Activated naive CD4-positive, alpha-beta T cell treated with anti-CD3 and anti-CD28 coated beads, Interleukin-2, amount 50 U/mL, for 16 hours (primary cell): ENCODE results near the gene ZNF785.
"Not testable (repeated sequence)": the region's sequence is repeated elsewhere in the genome, so short reads cannot be mapped to it uniquely, and the experiment has no call there.

Source experiments
- DNase-seq: peaks from one replicate; pipeline ENCODE4 v3.0.0-alpha.2; 2020

Gene ZNF785

DNA sequence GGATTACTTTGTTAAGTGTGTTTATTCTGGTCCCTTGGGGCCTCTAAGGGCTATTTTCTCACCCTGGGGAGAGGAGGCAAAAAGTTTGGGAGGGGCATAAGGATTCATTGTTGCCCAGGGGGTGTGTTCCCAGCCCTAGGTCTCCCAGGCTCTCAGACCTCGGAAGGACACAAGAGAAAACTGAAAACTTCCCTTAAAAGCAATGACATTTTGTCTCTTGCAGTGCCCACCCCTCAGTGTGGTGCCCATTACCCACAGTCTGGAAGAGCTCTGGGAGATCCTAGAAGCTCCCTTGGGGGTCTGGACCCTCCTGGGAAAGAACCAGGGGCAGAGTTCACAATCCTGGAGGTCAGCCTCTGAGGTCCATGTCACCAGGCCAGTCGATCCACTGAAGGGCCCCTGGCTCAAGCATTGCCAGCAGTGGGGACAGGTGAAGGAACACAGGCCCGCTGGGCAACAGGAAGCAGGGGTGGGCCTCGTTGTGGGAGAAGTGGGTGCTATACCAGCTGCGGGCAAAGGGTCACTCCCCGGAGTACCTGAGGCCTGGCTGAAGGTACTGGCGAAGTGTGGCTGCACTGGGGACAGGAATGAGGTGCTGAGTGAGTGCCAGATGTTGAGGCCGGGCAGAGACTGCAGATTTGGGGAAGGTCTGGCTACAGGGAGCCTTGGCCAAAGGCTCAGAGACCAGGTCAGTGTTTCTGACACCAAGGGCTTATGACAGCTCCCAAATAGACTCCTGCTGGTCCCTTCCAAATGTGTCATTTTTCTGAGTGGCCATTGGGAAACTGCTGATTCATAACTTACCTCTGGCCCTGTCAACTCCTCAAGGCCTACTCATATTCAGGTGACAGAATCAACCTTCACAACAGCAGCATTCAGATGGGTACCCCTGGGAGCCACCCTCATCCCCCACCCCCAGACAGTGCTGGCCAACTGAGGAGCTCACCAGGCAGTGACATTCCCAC lies 46.2 kb downstream of the ZNF785 start:
- DNase-seq: no peak

GRCh38 chr16:30536391-30537024 lies 49.0 kb downstream of the ZNF785 start:
- DNase-seq: not testable (repeated sequence)

GRCh38 chr16:30535777-30536190 lies 49.7 kb downstream of the ZNF785 start:
- DNase-seq: peak; percentile 72

DNA sequence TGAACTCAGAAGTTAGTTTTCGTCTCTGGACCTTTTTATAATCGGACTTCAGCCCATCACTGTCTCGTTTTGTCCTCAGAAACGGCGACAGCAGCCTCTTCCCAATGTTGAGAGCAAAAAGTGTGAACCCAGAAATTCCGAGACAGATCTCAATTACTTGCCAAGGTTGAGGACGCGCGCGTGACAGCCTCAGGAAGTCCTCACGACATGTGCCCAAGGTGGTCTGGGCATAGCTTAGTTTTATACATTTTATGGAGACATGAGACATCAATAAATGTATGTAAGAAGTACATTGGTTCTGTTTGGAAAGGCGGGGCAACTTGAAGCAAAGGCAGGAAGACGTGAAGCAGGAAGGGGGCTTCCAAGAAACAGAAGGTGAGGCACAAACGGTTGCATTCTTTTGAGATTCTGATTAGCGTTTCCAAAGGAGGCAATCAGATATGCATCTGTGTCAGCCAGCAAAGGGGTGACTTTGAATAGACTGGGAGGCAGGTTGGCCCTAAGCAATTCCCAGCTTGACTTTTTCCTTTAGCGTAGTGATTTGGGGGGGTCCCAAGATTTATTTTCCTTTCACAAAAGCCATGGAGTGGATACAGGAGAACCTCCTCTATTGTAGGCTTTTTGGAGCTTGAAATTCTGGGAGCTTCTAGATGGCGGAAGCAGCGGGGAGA lies 50.3 kb downstream of the ZNF785 start:
- DNase-seq: no peak

- DNase-seq: peak; percentile 93
Observed at GRCh38 chr16:30534368-30535105, 51.0 kb downstream of the ZNF785 start, which contains the start of gene ZNF747. Gene ZNF747, minus strand, starts transcription at chr16:30534858. Its CDS starts 179 bp downstream, at chr16:30534679.

GRCh38 chr16:30533748-30534367 lies 51.6 kb downstream of the ZNF785 start:
- DNase-seq: peak; percentile 27

DNA sequence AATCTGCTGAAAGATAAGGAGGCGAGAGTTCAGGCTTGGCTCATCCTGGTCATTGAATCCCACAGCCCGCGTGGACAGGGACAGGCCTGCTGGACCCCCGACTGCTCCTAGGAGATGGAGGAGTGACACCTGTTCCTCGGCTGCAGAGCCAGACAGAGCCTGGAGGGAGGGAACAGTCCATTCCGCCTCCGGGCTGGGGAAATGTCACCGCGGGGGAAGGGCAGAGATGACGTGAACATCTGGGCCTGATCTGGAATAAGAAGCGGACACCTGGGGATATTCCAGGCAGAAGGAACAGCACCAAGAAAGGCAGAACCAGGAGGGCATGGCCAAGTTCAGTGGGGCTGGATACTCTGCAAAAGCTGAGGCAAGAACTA lies 52.4 kb downstream of the ZNF785 start:
- DNase-seq: no peak

GRCh38 chr16:30532285-30533145 lies 53.0 kb downstream of the ZNF785 start:
- no peak for DNase-seq
